Activated naive CD4-positive, alpha-beta T cell (primary cell): Measurements from ENCODE around the gene SUGP2.
A peak's percentile ranks its signal among the peaks of the same experiment; 100 is the strongest.

Experiments
- DNase-seq, 4 experiments: peaks; one replicate each; lab custom pipeline; 2025; lab: John Stamatoyannopoulos, UW

The SUGP2 gene

DNA sequence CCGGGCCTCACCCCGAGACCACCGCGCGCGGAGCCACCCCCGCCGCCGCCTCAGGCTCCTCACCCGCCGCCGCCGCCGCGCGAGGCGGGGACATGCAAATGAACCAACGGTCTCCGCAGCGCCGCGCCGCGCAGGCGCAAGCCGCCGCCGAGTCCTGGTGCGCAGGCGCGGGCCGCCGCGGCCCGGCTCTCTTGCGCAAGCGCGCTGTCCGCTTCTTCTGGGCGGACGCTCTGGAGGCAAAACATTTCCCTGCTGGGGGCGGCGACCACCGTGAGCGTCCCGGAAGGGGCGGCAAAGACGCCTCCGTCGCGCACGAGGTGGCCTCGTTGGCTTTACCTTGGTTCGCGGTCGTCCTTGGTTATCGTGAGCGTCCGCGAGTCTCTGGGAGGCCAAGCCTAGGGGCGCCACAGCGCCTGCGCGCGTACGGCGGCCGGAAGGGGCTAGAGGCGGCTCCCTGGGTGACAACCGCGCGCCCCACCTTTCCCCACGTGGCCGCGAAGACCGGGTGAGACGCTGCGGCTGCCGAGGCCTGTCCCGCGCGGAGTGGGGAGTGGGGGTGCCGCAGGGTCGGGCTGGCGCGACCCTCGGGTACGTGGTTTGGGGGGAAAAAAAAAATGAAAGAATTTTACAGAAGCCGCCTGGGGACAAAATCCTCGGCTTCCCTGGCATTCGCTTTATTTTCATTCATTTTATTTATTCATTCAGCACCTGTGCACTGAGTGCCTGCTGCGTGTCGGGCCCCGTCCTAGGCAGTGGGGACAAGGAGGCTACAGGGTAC is at the start of gene SUGP2, which contains the start of gene ARMC6:
SUGP2 (minus strand) TSS at position 92 of the 778 bp plus-strand sequence. CDS start 2,446 bp downstream, outside the sequence.
ARMC6 (plus strand) TSS at position 178 of the 778 bp plus-strand sequence. CDS start 607 bp downstream, outside the sequence.
- DNase-seq = peak; percentile 82 to 94 (median 90)

DNA sequence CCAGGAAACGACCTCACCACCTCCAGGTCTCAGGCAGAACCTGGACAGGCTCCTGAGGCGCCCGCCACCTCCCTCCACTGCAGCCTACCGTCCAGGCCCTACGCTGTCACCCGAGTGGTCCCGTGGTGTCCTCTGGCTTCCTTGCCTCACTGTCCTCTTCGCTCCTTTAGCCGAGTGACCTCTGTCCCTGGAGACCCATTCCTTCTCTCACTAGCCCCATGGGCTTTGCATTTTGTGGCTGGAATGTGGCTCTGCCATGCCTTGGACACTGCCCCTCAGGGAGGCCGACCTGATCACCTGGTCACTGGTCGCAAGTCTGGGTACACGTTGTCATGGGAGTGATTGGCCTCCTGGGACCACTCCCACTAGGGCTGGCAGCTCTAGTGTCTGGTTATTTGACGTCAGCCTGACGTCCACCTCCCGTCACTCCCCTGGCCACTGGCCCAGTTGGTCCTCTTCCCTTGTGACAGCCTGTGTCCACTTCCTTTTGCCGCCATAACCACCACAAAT is 48.4 kb upstream of the SUGP2 start:
- DNase-seq = no peak

DNA sequence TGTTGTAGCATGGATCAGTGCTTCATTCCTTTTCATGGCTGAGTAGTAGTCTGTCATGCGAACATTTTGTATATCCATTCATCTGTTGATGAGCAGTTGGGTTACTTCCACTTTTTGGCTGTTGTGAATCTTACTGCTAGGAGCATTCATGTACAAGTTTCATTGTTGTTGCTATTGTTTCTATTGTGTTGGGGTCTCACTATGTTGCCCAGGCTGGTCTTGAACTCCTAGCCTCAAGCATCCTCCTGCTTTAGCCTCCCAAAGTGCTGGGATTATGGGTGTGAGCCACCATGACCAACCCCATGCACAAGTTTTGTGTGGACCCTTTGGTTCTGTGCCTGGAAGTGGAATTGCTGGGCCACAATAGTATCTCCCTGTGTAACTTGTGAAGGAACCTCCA is 46.3 kb upstream of the SUGP2 start:
- DNase-seq = no peak

DNA sequence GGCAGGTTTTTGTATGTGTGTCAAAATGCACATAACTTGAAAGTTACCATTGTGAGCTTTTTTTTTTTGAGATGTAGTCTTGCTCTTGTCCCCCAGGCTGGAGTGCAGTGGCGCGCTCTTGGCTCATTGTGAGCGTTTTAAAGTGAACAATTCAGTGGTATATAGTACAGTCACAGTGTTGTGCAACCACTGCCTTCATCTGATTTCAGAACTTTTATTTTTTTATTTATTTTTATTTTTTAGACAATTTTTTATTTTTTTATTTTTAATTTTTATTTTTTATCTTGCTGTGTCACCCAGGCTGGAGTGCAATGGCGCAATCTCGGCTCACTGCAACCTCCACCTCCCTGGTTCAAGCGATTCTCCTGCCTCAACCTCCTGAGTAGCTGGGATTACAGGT is 45.5 kb upstream of the SUGP2 start:
- no peak for DNase-seq

DNA sequence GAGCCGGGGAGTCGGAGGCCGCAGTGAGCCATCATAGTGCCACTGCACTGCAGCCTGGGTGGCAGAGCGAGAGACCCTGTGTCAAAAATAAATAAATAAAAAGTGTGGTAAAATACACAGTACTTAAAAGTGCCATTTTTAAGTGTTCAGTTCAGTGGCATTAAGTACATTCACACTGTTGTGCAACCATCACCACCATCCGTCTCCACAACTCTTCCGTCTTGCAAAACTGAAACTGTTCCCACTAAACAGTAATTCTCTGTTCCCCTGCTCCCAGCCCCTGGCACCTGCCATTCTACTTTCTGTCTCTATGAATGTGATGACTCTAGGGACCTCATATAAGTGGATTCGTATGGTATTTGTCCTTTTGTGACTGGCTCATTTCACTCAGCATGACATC is 43.8 kb upstream of the SUGP2 start:
- DNase-seq = no peak

DNA sequence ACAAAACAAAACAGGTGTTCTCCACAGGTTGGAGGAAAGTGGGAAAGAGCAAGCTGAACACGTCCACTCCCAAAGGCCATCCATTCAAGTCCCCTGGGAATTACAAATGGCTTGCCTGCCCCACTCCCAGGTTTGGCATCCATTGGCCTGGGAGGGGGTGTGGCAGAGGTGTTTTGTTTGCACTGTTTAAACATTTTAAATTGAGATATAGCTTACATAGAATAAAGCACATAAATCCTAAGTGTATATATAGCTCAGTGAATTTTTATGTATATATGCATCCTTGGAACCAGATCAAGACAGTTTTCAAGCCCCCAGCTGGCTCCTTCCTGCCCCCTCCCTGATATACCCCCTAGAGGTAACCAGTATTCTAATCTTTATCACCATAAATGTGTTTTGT is 43.2 kb upstream of the SUGP2 start:
- no peak for DNase-seq

DNA sequence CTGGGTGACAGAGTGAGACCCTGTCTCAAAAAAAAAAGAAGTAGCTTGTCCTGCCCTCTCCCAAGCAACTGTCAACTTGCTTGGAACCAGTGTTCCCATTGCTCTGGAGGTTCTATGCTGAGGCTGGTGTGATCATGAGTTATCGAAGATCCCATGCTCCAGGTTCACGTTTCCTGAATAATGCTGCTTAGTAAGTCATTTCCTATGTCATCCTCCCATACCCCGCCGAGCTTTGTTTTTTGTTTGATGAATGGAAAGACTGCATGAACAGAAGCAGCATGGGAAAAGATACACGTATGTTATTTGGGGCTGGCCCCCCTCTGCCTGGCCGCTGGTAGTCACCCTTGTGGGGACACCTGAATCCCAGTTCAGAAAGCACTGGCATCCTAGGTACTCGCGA is 41.8 kb upstream of the SUGP2 start:
- DNase-seq = no peak

DNA sequence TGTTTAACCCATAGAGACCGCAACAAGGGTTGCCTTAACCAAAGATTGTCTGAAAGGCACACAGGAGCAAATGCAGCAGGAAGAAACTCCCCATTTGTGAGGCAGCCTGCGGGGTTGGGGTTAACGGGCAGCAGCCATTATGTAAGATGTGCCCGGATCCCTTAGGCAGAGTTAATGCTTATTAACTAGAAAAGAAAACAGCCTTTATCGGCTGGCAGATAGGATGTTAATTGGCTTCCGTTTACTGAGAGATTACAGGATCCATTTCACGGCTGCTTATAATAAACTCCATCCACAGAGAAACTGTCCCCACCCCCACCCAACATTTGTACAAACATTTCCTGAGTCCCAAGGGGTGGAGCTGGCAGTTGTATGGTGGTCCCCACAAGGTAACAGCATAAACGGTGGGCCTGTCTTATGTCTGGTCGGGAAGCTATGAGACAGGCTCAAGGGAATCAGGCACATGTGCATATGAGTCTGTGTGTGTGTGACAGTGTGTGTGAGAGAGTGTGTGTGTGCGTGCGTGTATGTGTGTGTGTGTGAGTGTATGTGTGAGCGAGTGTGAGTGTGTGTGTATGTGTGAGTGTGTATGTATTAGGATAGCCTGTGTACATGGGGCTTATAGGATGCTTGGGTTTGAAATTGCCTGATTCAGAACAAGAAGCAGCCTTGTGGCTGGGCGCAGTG is 41.0 kb upstream of the SUGP2 start:
- no peak for DNase-seq

DNA sequence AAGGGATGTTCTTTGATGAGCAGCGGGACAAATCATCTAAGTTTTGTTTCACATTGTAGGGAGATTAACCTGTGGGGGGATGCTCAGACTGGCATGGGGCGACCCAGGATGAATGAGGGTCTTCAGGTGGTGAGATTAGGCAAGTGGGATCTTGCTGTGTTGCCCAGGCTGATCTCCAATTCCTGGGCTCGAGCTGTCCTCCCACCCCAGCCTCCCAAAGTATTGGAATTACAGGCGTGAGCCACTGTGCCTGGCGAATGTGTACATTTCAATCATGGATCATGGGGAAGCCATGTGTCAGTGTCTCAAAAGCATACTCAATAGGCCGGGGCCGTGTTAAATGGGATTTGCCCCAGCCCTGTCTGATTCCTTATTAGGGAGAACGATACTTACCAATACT is 38.6 kb upstream of the SUGP2 start:
- no peak for DNase-seq

DNA sequence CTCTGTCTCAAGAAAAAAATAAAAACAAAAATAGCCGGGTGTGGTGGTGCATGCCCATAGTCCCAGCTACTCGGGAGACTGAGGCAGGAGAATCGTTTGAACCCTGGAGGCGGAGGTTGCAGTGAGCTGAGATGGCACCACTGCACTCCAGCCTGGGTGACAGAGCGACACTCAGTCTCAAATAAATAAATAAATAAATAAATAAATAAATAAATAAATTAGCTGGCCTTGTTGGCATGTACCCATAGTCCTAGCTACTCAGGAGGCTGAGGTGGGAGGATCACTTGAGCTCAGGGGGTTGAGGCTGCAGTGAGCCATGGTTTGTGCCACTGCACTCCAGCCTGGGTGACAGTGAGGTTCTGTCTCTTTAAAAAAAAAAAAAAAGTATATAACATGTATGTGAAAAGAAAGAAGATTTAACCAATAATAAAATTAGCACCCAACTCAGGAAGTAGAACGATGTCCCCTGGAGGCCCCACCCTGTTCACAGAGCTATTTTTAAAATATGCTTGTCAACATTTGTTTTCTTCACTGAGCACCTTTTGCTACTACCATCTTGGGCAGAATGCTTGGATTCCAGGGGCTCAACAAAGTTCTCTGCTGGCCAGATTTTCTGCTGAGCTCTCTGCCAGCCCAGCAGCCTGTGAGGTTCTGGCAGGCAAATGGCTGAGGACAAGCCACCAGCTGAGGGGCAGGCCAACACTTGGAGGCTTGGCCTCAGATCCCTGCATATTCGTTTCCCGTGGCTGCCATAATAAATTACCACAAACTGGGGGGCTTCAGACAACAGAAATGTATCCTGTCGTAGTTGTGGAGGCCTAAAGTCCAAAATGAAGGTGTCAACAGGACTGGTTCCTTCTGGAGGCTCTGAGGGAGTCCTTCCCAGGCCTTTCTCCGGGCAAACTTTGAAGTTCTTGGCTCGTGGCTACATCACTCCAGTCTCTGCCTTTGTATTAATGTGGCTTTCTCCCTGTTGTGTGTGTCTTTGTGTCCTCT is 35.6 kb upstream of the SUGP2 start:
- DNase-seq = no peak

DNA sequence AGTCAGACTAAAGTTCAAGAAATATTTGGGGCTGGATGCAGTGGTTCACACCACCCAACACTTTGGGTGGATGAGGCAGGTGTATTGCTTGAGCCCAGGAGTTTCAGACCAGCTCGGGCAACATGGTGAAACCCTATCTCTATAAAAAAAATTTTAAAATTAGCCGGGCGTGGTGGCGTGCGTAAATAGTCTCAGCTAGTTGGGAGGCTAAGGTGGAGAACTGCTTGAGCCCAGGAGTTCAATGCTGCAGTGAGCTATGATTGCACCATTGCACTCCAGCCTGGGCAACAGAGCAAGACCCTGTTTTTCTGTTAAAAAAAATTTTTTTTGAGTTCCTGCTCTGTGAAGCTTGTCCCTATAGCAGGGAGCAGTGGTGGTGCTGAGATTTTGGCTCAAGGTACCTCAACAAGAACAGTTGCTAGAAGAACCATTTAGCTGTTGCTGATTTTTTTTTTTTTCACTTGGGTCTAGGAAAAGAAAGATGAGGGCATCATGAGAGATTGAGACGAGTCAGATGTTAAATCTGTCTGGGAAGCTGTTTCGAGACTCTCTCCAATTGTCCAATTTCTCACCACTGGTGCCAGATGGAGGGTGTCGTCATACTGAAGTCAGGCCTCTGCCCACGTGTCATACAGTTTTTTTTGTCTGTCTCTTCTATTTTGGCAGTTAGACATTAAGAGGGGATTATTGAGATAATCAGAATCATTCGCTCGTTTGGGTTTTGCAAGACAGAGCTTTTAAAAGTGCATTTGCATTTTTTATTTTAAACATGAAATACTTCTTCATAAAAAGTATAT is 34.2 kb upstream of the SUGP2 start:
- no peak for DNase-seq

DNA sequence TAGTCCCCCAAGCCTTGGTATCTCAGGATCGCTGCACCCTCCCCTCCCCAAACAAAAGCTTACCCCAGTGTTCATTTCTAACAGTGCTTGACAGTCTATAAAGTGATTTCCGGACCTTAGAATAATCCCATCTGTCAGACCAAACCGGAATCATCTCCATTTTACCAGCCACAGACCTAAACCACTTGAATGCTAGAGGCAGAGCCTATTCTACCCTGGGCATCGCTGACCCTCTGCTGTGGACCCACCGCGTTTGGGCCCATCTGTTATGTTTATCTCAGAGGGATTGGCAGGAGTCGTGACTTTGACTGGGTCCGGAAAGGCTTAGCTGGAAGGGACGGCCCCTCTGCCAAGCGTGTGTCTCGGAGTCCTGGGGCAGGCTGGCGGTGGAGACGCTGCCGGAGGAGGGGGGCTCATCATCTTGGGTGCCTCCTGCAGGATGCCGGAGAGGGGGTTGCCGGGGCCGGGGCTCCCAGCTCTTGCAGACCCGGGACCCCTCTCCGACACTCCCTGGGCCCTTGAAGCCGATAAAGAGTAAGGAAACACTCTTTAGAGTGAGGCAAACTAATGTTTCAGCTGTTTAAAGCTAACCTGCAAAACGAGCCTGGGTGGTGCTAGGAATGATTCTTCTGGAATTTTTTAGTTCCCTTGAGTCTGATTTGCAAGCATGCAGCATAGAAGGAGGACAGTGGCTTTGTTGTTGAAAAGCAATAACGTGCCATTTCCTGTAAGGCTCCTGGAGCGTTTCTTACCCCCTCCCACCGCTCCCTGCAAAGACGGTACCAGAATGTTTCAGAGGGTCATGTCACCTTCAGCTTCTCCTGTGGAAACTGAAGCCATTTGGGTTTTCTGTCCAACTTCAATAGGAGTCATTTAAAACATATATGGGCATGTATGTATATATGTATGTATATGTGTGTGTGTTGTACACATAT is 31.8 kb upstream of the SUGP2 start:
- DNase-seq = no peak

DNA sequence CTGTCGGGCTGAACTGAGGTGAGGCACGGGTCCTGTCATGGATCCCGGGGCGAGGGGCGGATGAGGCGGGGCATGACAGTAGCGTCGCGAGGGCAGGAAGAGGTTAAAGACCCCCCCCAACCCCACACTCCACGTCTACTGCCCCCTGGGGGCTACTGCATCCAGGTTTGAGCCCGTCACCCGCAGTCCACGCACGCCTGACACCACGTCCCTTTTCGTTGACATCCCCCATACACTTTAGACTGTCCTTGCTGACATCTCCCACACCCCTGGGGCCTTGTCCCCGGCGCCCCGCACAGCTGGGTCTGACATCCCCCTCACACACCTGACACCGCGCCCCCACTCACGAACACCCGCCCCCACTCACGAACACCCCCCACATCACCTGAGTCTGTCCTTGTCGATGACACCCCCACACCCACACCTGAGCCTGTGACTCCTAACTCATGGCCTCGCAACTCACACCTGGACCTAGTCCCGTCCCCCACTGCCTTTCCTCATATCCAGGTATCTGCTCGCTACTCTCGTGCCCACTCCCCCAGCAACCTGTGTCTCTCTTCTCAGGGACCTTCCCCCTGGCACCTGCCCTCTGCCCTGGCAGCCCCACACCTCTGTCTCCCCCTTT is 30.9 kb upstream of the SUGP2 start:
- DNase-seq = peak in 2 of 4 experiments; percentile 66 to 83

DNA sequence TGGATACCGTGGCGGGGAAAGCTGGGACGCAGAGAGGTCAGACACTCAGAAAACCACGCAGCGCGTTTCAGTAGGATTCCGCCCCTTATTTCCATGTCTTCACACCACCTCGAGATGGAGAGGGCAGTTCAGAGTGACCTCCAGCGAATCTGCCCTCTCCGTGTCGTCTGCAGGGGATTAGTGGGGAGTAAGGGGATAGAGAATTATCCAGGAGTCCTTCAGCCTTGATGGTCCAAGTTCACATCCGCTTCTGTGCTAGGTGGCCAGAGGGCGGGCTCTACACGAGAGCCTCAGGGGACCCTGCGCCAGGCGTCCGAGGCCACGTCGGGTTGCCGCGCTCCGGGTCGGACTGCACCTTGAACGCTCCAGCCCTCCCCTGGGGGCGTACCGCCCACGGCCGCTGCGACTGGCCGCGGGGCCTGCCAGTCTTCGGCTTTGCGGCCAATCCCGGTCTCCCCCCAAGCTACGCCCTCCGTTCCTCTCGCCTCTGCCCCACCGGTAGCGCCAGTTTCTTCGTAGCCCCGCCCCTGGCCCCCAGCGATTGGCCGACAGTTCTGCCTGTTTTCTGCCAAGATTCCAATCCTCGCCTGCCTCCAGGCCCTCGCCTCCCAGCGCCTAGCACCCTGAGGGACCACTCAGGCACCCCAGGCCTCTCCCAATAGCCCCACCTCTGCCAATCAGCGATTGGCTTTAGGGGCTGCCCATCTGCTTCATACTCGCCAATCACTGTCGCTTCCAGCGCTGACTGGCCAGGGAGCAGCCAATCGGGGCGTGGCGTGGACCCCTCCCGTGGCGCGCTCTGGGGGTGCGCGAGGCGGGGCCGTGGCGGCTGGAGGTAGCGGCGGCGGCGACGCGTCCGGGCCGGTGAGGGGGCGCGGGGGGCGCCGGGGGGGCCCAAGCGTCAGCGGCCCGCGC is 30.1 kb upstream of the SUGP2 start, which contains the start of gene SLC25A42:
SLC25A42 (plus strand) TSS at position 812 of the 915 bp plus-strand sequence. CDS start 32,131 bp downstream, outside the sequence.
- peak; percentile 97 to 98 (median 97) for DNase-seq

DNA sequence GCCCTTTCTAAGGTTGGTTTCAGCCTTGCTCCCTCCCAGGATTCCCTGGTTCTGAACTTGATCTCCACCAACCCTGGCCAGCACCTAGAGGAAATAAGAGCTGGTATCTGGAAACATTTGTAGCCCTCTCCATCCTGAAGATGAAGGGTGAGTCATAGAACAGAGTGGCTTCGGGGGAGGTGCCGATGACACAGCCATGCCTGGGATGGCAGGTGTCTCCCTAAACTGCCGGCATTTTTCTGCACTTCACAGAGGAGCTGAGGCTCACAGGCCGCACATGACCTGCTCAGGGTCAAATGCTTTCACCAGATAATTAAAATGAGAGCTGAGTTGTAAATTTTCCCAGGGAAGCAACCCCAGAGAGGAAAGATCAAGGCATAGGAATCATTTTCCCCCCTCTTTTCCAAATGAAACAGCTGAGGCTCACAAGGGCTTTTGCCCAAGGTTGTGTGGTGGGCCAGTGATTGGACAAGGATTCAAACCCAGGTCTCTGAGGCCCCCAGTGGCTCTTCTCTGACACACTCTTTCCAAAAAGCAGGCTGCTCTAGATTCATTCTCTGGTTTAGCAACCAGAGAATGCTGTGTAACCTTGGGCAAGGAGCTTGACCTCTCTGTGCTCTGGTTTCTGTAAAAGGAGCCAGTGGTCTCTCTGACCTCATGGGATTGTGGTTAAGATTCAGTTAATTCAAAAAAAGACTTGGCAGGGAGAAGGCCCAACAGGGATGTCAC is 29.3 kb upstream of the SUGP2 start:
- no peak for DNase-seq

DNA sequence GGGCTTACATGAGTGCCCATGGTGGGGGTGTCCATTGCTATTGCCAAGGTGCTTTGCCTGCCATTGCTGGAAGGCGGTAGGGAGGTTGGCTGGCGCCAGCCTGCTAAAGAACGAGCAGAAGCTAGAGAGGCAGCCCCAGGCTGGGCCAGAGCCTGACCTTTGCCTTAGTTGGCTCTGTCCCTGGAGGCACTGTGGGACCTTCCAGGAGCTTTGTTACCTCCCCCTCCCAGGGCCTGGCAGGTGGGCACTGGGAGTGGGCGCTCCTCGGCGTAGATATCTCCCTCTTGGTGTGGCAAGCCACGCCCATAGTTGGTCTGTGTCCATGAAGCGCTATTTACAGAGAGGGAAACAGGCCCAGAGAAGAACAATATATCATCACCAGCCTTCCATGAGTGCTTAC is 28.2 kb upstream of the SUGP2 start:
- DNase-seq = no peak

DNA sequence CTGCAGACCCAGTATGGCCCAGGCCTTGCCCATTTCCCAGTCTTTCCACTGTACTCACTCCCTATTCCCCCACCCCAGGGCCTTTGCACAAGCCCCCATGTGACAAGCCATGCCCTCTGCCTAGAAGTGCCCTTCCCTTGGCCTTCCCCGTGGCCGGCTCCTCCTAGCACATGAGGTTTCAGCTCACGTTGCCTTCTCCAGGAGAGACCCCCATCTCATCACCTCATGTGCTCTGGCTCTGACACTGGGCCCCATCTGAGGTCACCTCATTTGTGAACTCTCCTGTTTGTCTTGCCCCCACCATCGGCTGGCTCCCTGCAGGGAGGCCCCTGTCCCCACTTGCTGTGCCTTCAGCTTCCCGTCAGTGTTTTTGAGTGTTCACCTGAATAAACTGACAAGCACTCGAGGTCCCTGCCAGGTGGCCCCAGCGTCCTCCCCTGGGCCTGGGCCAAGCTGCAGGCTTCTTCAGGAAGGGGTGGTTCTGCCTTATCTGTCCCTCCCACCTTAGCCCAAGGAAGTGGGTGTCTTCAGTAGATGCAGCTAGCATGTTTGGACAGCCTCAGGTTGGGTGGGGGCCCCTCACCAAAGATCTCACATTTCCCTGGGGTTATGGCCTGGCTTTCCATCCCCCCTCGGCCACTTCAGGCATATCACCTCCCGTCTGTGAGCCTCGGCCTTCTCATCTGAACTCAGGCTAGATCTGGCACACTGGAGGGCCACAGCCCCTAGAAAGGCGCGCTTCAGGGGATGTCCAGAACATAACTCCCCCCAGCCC is 26.7 kb upstream of the SUGP2 start:
- no peak for DNase-seq
